RPMI7951 (cell line): ENCODE data around the gene ADGB. TPM values are rescaled to one million over a fixed set of nuclear protein-coding genes. Genes with fewer than 3 reads are reported as not detected.
"Not testable (repeated sequence)": the region's sequence is repeated elsewhere in the genome, so short reads cannot be mapped to it uniquely, and the experiment has no call there.

ENCODE experiments used
- DNase-seq: peaks from one replicate; pipeline ENCODE4 v3.0.0-alpha.2; 2012; ENCODE audit warnings: low read depth
- total RNA-seq: library from RNA; depleted of rRNA; stranded (reverse); fragments of >200 nt; shearing (Covaris generic); gene quantifications from 2 replicates; pipeline ENCODE4 v1.2.3, GENCODE V29; 2014; rRNA removed

ADGB gene
- not detected in 2 replicates for total RNA-seq

- DNase-seq, result peak; percentile 76
These were observed at the start of gene ADGB for GRCh38 chr6:146598772-146599405. TSS of gene ADGB (plus strand) at chr6:146598972. CDS start at chr6:146599041, 69 bp downstream.

- peak; percentile 45 for DNase-seq
These were observed 47.9 kb upstream of the ADGB start for GRCh38 chr6:146550911-146551310.

GRCh38 chr6:146551545-146551944, 47.2 kb upstream of the ADGB start:
- DNase-seq, result peak; percentile 37

GRCh38 chr6:146553377-146554135, 45.2 kb upstream of the ADGB start:
- no peak for DNase-seq

- DNase-seq, result no peak
These were observed 38.2 kb upstream of the ADGB start for GRCh38 chr6:146560607-146561006.

GRCh38 chr6:146566661-146567060, 32.1 kb upstream of the ADGB start:
- not testable (repeated sequence) for DNase-seq

GRCh38 chr6:146568619-146569018, 30.2 kb upstream of the ADGB start:
- not testable (repeated sequence) for DNase-seq

GRCh38 chr6:146574211-146574610, 24.6 kb upstream of the ADGB start:
- DNase-seq, result no peak

- peak; percentile 7 for DNase-seq
These were observed 20.7 kb upstream of the ADGB start for GRCh38 chr6:146578054-146578453.

- DNase-seq, result no peak
These were observed 16.8 kb upstream of the ADGB start for GRCh38 chr6:146581968-146582367.

- DNase-seq, result peak; percentile 3
These were observed 15.9 kb upstream of the ADGB start for GRCh38 chr6:146582857-146583256.

GRCh38 chr6:146583966-146584365, 14.8 kb upstream of the ADGB start:
- no peak for DNase-seq

GRCh38 chr6:146587459-146587858, 11.3 kb upstream of the ADGB start:
- DNase-seq, result no peak

GRCh38 chr6:146590492-146590891, 8.3 kb upstream of the ADGB start:
- no peak for DNase-seq

GRCh38 chr6:146592451-146592850, 6.3 kb upstream of the ADGB start:
- no peak for DNase-seq

- DNase-seq, result no peak
These were observed 4.8 kb upstream of the ADGB start for GRCh38 chr6:146593986-146594385.

GRCh38 chr6:146594495-146594894, 4.3 kb upstream of the ADGB start:
- DNase-seq, result no peak

GRCh38 chr6:146595972-146596731, 2.6 kb upstream of the ADGB start:
- no peak for DNase-seq

- DNase-seq, result no peak
These were observed 2.6 kb downstream of the ADGB start for GRCh38 chr6:146601352-146601751.

GRCh38 chr6:146602526-146602925, 3.8 kb downstream of the ADGB start:
- DNase-seq, result no peak

GRCh38 chr6:146613947-146614346, 15.2 kb downstream of the ADGB start:
- no peak for DNase-seq

GRCh38 chr6:146620655-146621054, 21.9 kb downstream of the ADGB start:
- DNase-seq, result no peak

GRCh38 chr6:146628350-146628749, 29.6 kb downstream of the ADGB start:
- no peak for DNase-seq
